K562 (cell line): Measurements from ENCODE around the gene TMEM214. TPM values are rescaled to one million over a fixed set of nuclear protein-coding genes. Genes with fewer than 3 reads are reported as not detected.

Source experiments
- HMGXB4 ChIP-seq: sonication (generic); formaldehyde crosslinking; IDR thresholded peaks from 2 replicates; pipeline ENCODE4 v1.8.1; 2023; ENCODE audit warnings: mild to moderate bottlenecking, missing genetic modification reagents
- ILK ChIP-seq: fragments of 450-650 bp; IDR thresholded peaks from 2 replicates; pipeline ENCODE4 v1.6.1; 2016; ENCODE audit warnings: missing genetic modification characterization, low read depth, mild to moderate bottlenecking, missing compliant biosample characterization, moderate library complexity, borderline replicate concordance
- MEIS2 ChIP-seq: fragments of 450-650 bp; IDR thresholded peaks from 2 replicates; pipeline ENCODE4 v1.6.1; 2014; ENCODE audit warnings: mild to moderate bottlenecking; ENCODE audit not compliant: partially characterized antibody
- MYC ChIP-seq, 2 experiments: fragments of 250-450 bp in 1 of 2; sonication (Bioruptor Pico) in 1 of 2; IDR thresholded peaks; 2 replicates each; pipeline versions ENCODE4 v1.5.1 to v1.6.1; 2012 to 2021; ENCODE audit warnings: low read depth in 2 of 2, borderline replicate concordance in 1 of 2, improper control_type of control experiment in 1 of 2, low read length in 1 of 2, mild to moderate bottlenecking in 1 of 2, moderate library complexity in 1 of 2
- NEUROD1 ChIP-seq: fragments of 150-350 bp; IDR thresholded peaks from 2 replicates; pipeline ENCODE4 v1.6.1; 2014; ENCODE audit warnings: borderline replicate concordance, low read length, low read depth; ENCODE audit not compliant: partially characterized antibody
- NFRKB ChIP-seq: fragments of 450-650 bp; IDR thresholded peaks from 2 replicates; pipeline ENCODE4 v1.6.1; 2016; ENCODE audit warnings: low read depth
- OTX1 ChIP-seq: fragments of 450-650 bp; formaldehyde crosslinking; IDR thresholded peaks from 2 replicates; pipeline ENCODE4 v1.4.0; 2022; ENCODE audit warnings: mild to moderate bottlenecking
- RCOR1 ChIP-seq, 2 experiments: IDR thresholded peaks; 2 replicates each; pipeline ENCODE4 v1.6.1; 2012; ENCODE audit warnings: low read depth in 2 of 2, low read length in 2 of 2, borderline replicate concordance in 1 of 2, improper control_type of control experiment in 1 of 2
- TFAP4 ChIP-seq: sonication (generic); formaldehyde crosslinking; IDR thresholded peaks from 2 replicates; pipeline ENCODE4 v1.8.0; 2022; ENCODE audit warnings: missing genetic modification reagents, mild to moderate bottlenecking, moderate library complexity, borderline replicate concordance
- ZBTB17 ChIP-seq: fragments of 450-650 bp; formaldehyde crosslinking; IDR thresholded peaks from 2 replicates; pipeline ENCODE4 v1.4.0; 2020; ENCODE audit warnings: mild to moderate bottlenecking
- ZBTB9 ChIP-seq: fragments of 450-650 bp; formaldehyde crosslinking; IDR thresholded peaks from 2 replicates; pipeline ENCODE4 v1.4.0; 2020; ENCODE audit warnings: mild to moderate bottlenecking, moderate library complexity
- ZNF436 ChIP-seq: fragments of 250-450, 450-650 bp; sonication (Bioruptor Pico); formaldehyde crosslinking; IDR thresholded peaks from 2 replicates; pipeline ENCODE4 v1.7.0; 2020; ENCODE audit warnings: mild to moderate bottlenecking
- ZNF589 ChIP-seq: fragments of 200-800 bp; sonication (Bioruptor generic); IDR thresholded peaks from 2 replicates; pipeline ENCODE4 v1.6.1; 2016; ENCODE audit warnings: low read depth, missing genetic modification characterization, missing compliant biosample characterization
- ZNF76 ChIP-seq: fragments of 250-450 bp; sonication (Bioruptor Pico); IDR thresholded peaks from 2 replicates; pipeline ENCODE4 v1.4.0; 2020; ENCODE audit warnings: mild to moderate bottlenecking, moderate library complexity, borderline replicate concordance
- polyA plus RNA-seq, 8 experiments: library from polyadenylated mRNA; depleted of rRNA in 4 of 8; stranded (reverse) in 5 of 8; unstranded in 3 of 8; fragments of >200 nt; fragmentation: Nextera tagmentation in 2 of 8; fragmentation: Illumina TruSeq in 1 of 8; extraction: Ambion mirVana in 2 of 8; extraction: Trizol in 1 of 8; gene quantifications; 2 replicates each; pipeline versions ENCODE4 v1.2.1 to v1.2.3, GENCODE V29; 2011 to 2014; ENCODE audit warnings: inconsistent platforms in 1 of 8, missing spikeins in 1 of 8
- total RNA-seq, 7 experiments: library from RNA; depleted of rRNA in 6 of 7; stranded (reverse); fragments of >200 nt in 6 of 7; fragmentation: Illumina TruSeq in 2 of 7; extraction: Trizol in 2 of 7; gene quantifications; 2 replicates each; pipeline versions ENCODE4 v1.2.1 to v1.2.3, GENCODE V29; 2011 to 2021; ENCODE audit warnings: low replicate concordance in 1 of 7
- TF ChIP-seq, protein P1 (sequence below): fragments of 450-650 bp; IDR thresholded peaks from 2 replicates; pipeline ENCODE4 v1.7.1; 2018; ENCODE audit warnings: mild to moderate bottlenecking, low read depth; ENCODE audit not compliant: partially characterized antibody

TMEM214 gene
- total and polyA plus RNA-seq, 9 of the 15 experiments (the other 6 are each of a cell fraction or from before 2014, with no cell fraction given), result 11.4 to 81.4 (median 44.1) TPM

GRCh38 chr2:27071990-27072830, 39.4 kb downstream of the TMEM214 start (continued):
- TF ChIP-seq TFAP4 (CRISPR knock-in tag) (peak; percentile 39; the same call in 1 of the 2 replicates), NEUROD1 (no peak), MYC (IDR thresholded peaks at IDR 0.05; ENCODE audit: low read depth, low read length) (no peak), MYC (CRISPR knock-in tag; IDR thresholded peaks at IDR 0.05; ENCODE audit: borderline replicate concordance, low read depth) (0 out of 2 replicates have a peak, but pooled peaks have one; percentile 32), RCOR1 (IDR thresholded peaks at IDR 0.05; ENCODE audit: borderline replicate concordance in 1 of 2, low read depth in 2 of 2, low read length in 2 of 2) (peak in 1 of 2 experiments; percentile 5; a peak in 1 of 4 replicates), ZNF76 (CRISPR knock-in tag) (0 out of 2 replicates have a peak, but pooled peaks have one; percentile 54), OTX1 (CRISPR knock-in tag) (0 out of 2 replicates have a peak, but pooled peaks have one; percentile 30), ZNF589 (CRISPR knock-in tag) (0 out of 2 replicates have a peak, but pooled peaks have one; percentile 36), MEIS2 (no peak), NFRKB (0 out of 2 replicates have a peak, but pooled peaks have one; percentile 31), ZBTB17 (CRISPR knock-in tag) (0 out of 2 replicates have a peak, but pooled peaks have one; percentile 16), ZNF436 (no peak), HMGXB4 (CRISPR knock-in tag) (no peak), ILK (tag) (no peak), ZBTB9 (peak; percentile 11; the same call in 1 of the 2 replicates)
- TF ChIP-seq, protein P1, sequence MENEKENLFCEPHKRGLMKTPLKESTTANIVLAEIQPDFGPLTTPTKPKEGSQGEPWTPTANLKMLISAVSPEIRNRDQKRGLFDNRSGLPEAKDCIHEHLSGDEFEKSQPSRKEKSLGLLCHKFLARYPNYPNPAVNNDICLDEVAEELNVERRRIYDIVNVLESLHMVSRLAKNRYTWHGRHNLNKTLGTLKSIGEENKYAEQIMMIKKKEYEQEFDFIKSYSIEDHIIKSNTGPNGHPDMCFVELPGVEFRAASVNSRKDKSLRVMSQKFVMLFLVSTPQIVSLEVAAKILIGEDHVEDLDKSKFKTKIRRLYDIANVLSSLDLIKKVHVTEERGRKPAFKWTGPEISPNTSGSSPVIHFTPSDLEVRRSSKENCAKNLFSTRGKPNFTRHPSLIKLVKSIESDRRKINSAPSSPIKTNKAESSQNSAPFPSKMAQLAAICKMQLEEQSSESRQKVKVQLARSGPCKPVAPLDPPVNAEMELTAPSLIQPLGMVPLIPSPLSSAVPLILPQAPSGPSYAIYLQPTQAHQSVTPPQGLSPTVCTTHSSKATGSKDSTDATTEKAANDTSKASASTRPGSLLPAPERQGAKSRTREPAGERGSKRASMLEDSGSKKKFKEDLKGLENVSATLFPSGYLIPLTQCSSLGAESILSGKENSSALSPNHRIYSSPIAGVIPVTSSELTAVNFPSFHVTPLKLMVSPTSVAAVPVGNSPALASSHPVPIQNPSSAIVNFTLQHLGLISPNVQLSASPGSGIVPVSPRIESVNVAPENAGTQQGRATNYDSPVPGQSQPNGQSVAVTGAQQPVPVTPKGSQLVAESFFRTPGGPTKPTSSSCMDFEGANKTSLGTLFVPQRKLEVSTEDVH, result no peak
